Non-pigmented ciliary epithelial cell (primary cell): ENCODE results near the gene DENND4C.
A peak's percentile ranks its signal among the peaks of the same experiment; 100 is the strongest.
"Not testable (repeated sequence)": the region's sequence is repeated elsewhere in the genome, so short reads cannot be mapped to it uniquely, and the experiment has no call there.

ENCODE experiments used
- DNase-seq: peaks from one replicate; pipeline ENCODE4 v3.0.0-alpha.2; 2010; ENCODE audit warnings: low read depth

DENND4C gene

GRCh38 chr9:19372567-19372966, 142.1 kb downstream of the DENND4C start:
- DNase-seq = no peak

- DNase-seq = no peak
These were observed 143.0 kb downstream of the DENND4C start for GRCh38 chr9:19373527-19373926.

- DNase-seq = peak; percentile 11
These were observed 145.0 kb downstream of the DENND4C start for GRCh38 chr9:19375538-19375937.

- DNase-seq = no peak
These were observed 146.4 kb downstream of the DENND4C start for GRCh38 chr9:19376931-19377330.

- no peak for DNase-seq
These were observed 147.7 kb downstream of the DENND4C start for GRCh38 chr9:19378164-19378563.

GRCh38 chr9:19378647-19379046, 148.2 kb downstream of the DENND4C start:
- DNase-seq = no peak

DNA sequence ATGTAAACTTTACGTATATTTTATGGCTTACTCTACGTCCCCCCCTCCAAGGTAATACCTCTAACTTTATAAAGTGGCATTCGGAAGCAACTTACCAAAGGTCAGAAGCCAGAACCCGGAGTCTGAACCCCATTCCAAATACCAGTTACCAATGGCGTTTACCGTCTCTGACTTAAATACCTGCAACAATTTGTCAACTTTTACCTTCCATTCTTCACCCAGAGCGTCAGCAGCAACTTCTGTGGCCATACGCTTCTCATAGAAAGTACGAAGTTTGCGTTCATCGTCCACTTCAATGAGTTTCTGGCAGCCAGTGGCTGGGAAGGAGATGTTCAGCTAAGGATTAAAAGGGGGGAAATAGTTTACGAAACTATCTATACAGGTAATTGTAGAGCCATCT, 148.8 kb downstream of the DENND4C start:
- DNase-seq = no peak

DNA sequence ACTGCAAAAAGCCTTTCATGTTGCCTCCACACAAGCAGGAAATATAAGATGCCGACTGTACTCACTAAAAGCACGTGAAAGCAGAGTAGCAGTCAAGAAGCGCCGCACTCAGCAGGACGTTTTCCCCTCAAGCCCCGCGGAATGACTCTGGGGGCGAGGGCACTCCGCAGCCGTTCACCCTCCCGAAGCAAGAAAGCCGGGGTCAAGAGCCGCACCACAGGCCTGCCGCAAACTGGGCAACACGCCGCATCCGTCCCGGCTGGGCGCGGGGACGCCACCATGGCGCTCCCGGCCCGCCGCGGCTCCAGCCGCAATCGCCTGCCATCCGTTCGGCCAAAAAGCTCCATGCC, 149.2 kb downstream of the DENND4C start:
- DNase-seq = no peak

DNA sequence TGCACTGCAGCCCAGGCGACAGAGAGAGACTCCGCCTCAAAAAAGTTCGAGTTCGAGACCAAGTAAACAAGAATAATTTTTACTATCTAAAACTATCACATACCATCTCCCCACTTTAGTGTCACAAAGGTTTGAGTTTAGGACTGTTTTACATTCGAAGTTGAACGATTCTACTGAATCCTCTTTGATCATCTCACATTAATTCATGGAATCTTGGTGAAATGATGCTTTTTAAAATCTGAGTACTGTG, 150.3 kb downstream of the DENND4C start:
- DNase-seq = no peak

GRCh38 chr9:19381656-19382055, 151.2 kb downstream of the DENND4C start:
- DNase-seq = no peak

- not testable (repeated sequence) for DNase-seq
These were observed 154.7 kb downstream of the DENND4C start for GRCh38 chr9:19385212-19385611.

- DNase-seq = no peak
These were observed 155.5 kb downstream of the DENND4C start for GRCh38 chr9:19385786-19386501.

- DNase-seq = no peak
These were observed 156.1 kb downstream of the DENND4C start for GRCh38 chr9:19386502-19387044.

- no peak for DNase-seq
These were observed 156.8 kb downstream of the DENND4C start for GRCh38 chr9:19387317-19387716.

GRCh38 chr9:19389539-19389938, 159.0 kb downstream of the DENND4C start:
- DNase-seq = not testable (repeated sequence)

DNA sequence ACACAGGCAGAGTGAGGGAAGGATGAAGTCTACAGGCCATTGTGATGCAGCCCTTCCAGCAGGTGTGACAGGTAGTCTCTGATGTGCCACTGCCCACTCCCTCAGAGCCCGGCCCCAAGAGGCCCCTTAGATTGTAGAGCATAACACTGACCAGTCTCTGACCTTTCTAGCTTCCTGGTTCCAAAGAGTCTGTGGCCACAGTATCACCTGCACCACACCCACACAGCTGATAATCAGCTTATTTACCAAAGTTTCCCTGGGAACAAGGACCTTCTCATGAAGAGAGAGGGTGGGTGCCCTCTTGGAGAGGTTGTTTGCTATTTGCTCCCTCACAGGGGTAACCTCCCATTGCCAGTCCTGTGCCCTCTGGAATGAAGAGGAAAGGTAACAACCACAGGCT, 167.4 kb downstream of the DENND4C start:
- no peak for DNase-seq

DNA sequence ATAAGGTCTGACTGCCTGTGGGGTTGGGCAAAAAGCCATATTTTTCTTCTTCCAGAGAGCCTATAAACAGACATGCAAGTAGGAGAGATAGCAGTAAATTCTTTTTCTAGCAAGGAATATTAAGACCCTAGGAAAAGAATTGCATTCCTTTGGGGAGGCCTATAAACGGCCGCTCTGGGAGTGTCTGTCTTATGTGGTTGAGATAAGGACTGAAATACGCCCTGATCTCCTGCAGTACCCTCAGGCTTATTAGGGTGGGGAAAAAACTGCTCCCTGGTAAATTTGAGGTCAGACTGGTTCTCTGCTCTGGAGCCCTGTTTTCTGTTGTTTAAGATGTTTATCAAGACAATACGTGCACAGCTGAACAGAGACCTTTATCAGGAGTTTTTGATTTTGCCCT, 172.7 kb downstream of the DENND4C start:
- DNase-seq = not testable (repeated sequence)

- DNase-seq = no peak
These were observed 174.0 kb downstream of the DENND4C start for GRCh38 chr9:19404283-19405075.

GRCh38 chr9:19405771-19406170, 175.3 kb downstream of the DENND4C start:
- DNase-seq = no peak

DNA sequence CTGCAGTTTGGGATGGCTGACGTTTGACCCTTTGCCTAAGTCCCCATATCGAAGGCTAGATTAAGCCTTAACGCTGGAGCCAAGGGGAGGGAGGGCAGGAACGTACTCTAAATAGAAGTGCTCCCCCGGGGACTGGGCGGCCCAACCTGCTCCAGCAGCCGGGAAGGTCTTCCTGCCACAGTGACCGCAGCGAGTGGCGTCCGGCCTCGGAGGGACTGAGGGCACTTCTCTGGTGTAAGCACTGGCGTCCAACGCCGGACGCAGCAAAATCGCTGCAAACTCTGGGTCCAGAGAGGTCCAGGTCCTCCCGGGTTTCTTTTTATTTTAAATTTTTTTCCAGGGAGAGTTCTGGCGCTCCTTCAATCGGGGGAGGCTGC, 177.8 kb downstream of the DENND4C start:
- no peak for DNase-seq

DNA sequence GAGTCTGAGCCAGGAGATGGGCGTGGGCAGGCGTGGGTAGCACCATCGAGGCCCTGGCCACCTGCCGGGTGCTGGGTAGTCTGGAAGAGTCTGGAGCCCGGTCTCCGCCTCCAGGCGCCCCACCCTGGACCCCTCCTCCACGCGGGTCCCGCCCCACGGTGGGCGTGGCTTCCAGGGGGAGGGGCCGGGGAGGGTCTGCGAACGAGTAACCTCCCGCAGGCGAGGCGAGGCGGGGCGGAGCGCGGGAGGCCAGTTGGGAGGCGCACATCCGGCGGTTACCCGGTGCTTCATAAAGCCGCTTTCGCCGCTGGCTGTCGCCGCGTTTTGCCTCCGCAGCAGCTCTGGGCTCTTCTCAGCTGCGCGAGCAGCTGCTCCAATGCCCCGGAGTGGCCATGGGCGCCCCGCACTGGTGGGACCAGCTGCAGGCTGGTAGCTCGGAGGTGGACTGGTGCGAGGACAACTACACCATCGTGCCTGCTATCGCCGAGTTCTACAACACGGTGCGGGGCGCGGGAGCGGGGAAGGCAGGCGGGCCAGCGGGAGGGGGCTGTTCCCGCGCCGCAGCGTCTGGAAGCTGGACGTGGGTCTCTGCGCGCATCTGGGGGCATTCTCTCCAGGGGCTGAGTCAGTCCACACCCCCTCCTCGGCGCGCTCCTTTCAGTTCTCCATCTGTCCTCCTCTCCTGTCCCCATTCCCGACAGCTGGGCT, 178.4 kb downstream of the DENND4C start, which contains the start of gene ACER2:
Gene ACER2, plus strand, starts transcription at position 317 of the 708 bp plus-strand sequence. Its CDS starts 76 bp downstream, at position 393.
- peak; percentile 49 for DNase-seq

DNA sequence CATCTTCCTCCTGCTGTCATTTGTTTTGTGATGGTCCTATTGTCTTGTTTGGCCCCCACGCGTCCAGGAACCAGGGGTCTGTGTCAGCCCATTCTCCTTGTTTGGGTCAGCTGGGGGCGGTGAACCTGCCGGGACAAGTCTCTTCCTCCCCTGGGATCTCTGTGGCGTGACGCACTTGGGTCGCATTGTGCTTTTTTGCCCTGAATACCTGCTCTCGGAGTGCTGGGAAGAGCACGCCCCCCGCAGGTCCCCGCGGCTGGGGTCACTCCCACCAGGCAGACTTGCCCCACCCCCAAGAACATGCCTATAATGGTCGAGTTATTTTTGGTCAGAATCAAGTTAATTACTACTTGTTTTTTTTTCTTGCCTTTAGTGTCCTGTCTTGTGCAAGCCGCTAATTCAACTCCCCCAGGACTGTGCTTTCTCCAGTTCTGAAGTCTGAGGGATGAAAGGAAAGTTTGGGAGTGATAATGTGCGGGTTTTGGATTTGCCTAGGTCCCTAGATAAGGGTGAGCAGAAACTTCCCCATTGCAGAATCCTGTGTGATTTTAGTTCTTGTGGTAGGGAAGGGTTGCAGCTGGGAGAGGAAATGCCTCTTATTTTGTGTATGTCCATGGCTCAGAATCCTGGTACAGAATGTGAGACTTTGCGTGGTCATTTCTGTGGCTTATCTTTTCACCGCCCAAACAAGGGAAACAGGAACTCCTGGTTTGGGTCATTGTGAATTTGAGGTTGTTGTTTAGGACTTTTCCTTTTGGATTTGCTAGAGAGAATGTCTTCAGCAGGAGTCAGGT, 179.1 kb downstream of the DENND4C start:
- DNase-seq = no peak
